ENCODE measurements around the gene ANKRD13B. TPM values are rescaled to one million over a fixed set of nuclear protein-coding genes. Genes with fewer than 3 reads are reported as not detected.

The ANKRD13B gene
- total and polyA plus RNA-seq, 2 of the 13 experiments (the other 11 are each of a cell fraction or from before 2014, with no cell fraction given), result 1.7 to 1.8 TPM

- TF ChIP-seq ZHX1 (CRISPR knock-in tag; IDR thresholded peaks at IDR 0.05; ENCODE audit: low read depth) (no peak), SIX1 (CRISPR knock-in tag; IDR thresholded peaks at IDR 0.05; ENCODE audit: borderline replicate concordance) (peak; percentile 35; the same call in 1 of the 2 replicates), MAFG (CRISPR knock-in tag; IDR thresholded peaks at IDR 0.05) (peak; percentile 75; the same call in 1 of the 2 replicates), ZBTB7B (CRISPR knock-in tag; IDR thresholded peaks at IDR 0.05) (no peak), MEIS1 (CRISPR knock-in tag; IDR thresholded peaks at IDR 0.05; ENCODE audit: borderline replicate concordance) (no peak)
- TF ChIP-seq, protein P1, sequence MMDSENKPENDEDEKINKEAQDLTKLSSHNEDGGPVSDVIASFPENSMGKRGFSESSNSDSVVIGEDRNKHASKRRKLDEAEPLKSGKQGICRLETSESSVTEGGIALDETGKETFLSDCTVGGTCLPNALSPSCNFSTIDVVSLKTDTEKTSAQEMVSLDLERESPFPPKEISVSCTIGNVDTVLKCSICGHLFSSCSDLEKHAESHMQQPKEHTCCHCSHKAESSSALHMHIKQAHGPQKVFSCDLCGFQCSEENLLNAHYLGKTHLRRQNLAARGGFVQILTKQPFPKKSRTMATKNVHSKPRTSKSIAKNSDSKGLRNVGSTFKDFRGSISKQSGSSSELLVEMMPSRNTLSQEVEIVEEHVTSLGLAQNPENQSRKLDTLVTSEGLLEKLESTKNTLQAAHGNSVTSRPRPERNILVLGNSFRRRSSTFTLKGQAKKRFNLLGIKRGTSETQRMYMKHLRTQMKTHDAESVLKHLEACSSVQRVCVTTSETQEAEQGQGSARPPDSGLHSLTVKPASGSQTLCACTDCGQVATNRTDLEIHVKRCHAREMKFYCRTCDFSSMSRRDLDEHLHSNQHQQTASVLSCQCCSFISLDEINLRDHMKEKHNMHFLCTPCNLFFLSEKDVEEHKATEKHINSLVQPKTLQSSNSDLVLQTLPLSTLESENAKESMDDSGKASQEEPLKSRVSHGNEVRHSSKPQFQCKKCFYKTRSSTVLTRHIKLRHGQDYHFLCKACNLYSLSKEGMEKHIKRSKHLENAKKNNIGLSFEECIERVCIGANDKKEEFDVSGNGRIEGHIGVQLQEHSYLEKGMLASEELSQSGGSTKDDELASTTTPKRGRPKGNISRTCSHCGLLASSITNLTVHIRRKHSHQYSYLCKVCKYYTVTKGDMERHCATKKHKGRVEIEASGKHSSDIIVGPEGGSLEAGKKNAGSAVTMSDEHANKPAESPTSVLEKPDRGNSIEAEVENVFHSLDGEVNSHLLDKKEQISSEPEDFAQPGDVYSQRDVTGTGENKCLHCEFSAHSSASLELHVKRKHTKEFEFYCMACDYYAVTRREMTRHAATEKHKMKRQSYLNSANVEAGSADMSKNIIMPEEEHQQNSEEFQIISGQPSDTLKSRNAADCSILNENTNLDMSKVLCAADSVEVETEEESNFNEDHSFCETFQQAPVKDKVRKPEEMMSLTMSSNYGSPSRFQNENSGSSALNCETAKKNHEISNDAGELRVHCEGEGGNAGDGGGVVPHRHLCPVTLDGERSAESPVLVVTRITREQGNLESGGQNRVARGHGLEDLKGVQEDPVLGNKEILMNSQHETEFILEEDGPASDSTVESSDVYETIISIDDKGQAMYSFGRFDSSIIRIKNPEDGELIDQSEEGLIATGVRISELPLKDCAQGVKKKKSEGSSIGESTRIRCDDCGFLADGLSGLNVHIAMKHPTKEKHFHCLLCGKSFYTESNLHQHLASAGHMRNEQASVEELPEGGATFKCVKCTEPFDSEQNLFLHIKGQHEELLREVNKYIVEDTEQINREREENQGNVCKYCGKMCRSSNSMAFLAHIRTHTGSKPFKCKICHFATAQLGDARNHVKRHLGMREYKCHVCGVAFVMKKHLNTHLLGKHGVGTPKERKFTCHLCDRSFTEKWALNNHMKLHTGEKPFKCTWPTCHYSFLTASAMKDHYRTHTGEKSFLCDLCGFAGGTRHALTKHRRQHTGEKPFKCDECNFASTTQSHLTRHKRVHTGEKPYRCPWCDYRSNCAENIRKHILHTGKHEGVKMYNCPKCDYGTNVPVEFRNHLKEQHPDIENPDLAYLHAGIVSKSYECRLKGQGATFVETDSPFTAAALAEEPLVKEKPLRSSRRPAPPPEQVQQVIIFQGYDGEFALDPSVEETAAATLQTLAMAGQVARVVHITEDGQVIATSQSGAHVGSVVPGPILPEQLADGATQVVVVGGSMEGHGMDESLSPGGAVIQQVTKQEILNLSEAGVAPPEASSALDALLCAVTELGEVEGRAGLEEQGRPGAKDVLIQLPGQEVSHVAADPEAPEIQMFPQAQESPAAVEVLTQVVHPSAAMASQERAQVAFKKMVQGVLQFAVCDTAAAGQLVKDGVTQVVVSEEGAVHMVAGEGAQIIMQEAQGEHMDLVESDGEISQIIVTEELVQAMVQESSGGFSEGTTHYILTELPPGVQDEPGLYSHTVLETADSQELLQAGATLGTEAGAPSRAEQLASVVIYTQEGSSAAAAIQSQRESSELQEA (CRISPR knock-in tag; IDR thresholded peaks at IDR 0.05; ENCODE audit: not compliant biosample characterization), result no peak
- TF ChIP-seq, protein P2, sequence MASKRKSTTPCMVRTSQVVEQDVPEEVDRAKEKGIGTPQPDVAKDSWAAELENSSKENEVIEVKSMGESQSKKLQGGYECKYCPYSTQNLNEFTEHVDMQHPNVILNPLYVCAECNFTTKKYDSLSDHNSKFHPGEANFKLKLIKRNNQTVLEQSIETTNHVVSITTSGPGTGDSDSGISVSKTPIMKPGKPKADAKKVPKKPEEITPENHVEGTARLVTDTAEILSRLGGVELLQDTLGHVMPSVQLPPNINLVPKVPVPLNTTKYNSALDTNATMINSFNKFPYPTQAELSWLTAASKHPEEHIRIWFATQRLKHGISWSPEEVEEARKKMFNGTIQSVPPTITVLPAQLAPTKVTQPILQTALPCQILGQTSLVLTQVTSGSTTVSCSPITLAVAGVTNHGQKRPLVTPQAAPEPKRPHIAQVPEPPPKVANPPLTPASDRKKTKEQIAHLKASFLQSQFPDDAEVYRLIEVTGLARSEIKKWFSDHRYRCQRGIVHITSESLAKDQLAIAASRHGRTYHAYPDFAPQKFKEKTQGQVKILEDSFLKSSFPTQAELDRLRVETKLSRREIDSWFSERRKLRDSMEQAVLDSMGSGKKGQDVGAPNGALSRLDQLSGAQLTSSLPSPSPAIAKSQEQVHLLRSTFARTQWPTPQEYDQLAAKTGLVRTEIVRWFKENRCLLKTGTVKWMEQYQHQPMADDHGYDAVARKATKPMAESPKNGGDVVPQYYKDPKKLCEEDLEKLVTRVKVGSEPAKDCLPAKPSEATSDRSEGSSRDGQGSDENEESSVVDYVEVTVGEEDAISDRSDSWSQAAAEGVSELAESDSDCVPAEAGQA (IDR thresholded peaks at IDR 0.05; ENCODE audit: low read depth), result no peak
- TF ChIP-seq, protein P2 (CRISPR knock-in tag; IDR thresholded peaks at IDR 0.05; ENCODE audit: borderline replicate concordance), result no peak
These were observed 70.2 kb downstream of the ANKRD13B start (continued) for GRCh38 chr17:29663155-29663554.

All from HepG2 (cell line).